AG20443 (cell line): ENCODE measurements around the gene ZNF367.
"Not testable (repeated sequence)": the region's sequence is repeated elsewhere in the genome, so short reads cannot be mapped to it uniquely, and the experiment has no call there.

Source experiments
- DNase-seq: peaks from one replicate; pipeline ENCODE4 v3.0.0; 2012; ENCODE audit warnings: low spot score, mixed read lengths

ZNF367 gene

GRCh38 chr9:96361668-96362067 is 56.5 kb downstream of the ZNF367 start:
- DNase-seq, result no peak

GRCh38 chr9:96360976-96361375 is 57.2 kb downstream of the ZNF367 start:
- no peak for DNase-seq

GRCh38 chr9:96360523-96360922 is 57.6 kb downstream of the ZNF367 start:
- DNase-seq, result not testable (repeated sequence)

GRCh38 chr9:96350866-96351265 is 67.3 kb downstream of the ZNF367 start:
- no peak for DNase-seq

- no peak for DNase-seq
Measured at GRCh38 chr9:96348261-96348660, 69.9 kb downstream of the ZNF367 start.

GRCh38 chr9:96345551-96345950 is 72.6 kb downstream of the ZNF367 start:
- DNase-seq, result no peak

GRCh38 chr9:96344458-96345180 is 73.6 kb downstream of the ZNF367 start:
- DNase-seq, result peak; percentile 93

- no peak for DNase-seq
Measured at GRCh38 chr9:96343515-96344360, 74.4 kb downstream of the ZNF367 start.

- DNase-seq, result no peak
Measured at GRCh38 chr9:96342571-96343245, 75.5 kb downstream of the ZNF367 start.

GRCh38 chr9:96340707-96341106 is 77.5 kb downstream of the ZNF367 start:
- DNase-seq, result no peak

- no peak for DNase-seq
Measured at GRCh38 chr9:96338299-96338698, 79.9 kb downstream of the ZNF367 start.
